Inferior parietal cortex (tissue), 1 donor: ENCODE results near the gene RPP38.
A peak's percentile ranks its signal among the peaks of the same experiment; 100 is the strongest.

Experiments used
- DNase-seq: peaks from one replicate; pipeline ENCODE4 v3.0.0-alpha.2; 2016; ENCODE audit errors: extremely low spot score

Gene RPP38

DNA sequence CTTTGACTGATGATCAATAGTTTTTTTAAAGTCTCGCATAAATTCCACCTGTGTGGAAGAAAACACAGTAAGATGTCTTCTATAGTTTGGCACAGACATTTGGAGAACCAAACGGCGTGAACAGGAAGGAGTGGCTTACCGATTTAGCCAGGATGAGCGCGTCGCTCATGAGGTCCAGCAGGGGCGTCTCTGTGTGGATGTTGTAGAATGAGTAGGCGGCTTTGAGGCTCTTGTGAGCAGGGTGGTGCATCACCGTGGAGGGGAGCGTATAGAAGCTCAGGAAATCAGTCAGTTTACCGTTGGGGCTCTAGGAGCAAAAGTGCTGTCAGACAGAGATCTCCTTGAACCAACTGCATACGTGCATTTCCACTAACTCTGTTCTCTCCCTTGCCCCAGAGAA is 15.5 kb downstream of the RPP38 start:
- no peak for DNase-seq

DNA sequence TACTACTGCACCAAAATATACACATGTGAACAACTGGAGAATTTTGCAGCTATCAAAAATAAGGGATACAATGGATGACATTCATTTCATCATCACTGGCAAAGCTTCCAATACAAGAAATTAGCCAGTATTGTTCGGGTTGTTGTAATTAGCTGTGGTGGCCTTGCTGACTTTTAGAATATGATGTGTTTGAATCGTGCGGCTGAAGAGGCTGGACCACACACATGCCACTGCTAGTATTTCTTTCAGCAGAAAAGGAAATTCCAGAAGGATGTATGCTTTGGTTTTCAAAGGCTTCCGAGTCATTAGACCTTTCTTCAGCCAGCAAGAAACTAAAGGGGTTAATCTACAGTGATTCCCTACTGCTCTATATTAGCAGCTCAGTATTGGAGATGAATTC is 16.6 kb downstream of the RPP38 start:
- no peak for DNase-seq

DNA sequence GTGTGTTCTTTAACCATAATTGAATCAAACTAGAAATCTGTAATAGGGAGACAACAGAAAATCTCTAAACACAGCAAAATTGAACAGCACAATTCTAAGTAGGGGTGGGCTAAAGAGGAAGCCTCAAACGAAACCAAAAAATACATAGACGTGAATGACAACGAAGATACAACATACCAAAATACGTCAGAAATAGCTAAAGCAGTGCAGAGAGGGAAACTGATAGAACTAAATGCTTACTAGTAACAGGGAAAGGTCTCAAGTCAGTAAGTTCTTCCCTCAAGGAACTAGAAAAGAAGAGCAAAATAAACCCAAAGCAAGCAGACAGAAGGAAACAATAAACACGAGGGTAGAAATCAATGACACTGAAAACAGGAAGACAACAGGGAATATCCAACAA is 19.1 kb downstream of the RPP38 start:
- no peak for DNase-seq

DNA sequence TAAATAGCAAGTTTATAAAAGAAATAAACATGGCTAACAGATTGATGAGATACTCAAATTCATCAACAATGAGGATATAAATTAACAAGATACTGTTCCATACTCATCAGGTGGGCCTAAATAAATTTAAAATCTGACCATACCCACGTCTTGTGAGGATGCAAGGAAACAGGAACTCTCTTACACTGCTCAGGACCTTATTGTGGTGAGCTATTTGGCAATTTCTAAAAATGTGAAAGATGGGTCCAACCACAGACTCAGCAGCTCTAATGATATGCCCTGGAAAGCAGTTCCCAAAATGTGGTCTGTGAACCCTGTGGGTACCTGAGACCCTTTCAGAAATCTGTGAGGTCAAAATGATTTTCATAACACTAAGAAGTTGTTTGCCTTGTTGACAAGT is 21.5 kb downstream of the RPP38 start:
- DNase-seq, result no peak

DNA sequence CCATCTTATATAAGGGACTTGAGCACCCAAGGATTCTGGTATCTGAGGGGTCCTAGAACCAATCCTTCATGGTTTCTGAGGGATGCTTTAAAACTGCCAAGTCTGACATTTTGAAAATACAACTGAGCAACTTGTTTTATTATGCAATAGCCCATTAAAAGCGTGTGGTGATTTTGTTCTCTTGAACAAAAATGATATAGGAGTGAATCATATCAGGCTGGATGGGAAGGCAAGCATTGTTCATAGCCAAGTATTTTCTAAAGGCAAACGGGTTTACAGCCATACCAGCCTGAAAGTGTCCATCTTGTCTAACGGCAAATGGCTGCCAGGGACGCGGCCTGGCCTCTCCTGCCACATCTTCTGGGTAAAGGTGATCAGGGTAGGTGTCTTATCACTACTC is 23.4 kb downstream of the RPP38 start:
- no peak for DNase-seq

DNA sequence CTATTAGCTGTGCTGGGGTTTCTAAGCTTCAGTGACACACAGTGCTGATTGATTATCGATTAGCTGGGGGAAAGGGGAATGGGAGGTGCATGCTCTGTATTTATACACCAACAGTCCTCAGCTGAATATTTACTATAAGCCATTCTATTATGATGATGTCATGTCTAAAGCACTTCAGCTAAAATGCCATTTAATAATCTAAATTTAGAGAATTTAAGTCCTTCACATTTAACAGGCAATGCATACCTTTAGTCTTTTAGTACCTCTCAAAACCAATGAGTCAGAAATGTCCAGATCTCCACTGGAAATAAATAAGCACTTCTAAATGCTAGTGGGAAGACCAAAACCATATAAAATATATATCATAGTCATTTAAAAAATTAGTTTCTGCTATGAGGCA is 24.6 kb downstream of the RPP38 start:
- no peak for DNase-seq

DNA sequence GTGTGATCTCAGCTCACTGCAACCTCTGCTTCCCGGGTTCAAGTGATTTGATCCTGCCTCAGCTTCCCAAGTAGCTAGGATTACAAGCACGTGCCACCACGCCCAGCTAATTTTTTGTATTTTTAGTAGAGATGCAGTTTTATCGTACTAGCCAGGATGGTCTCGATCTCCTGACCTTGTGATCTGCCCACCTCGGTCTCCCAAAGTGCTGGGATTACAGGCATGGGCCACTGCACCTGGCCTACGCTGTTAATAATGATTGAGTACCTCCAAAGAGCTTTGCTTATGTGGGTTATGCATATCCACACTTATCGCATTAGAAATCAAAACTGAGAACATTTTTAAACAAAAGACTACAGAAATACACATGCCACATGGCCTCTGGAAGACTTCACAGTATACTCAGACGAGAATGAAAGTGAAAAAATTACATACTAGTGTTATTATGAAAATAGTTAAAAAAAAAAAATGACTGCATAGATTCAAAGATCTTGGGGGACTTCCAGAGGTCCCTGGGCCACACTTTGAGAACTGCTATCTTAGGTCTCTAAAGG is 25.4 kb downstream of the RPP38 start:
- DNase-seq, result no peak

DNA sequence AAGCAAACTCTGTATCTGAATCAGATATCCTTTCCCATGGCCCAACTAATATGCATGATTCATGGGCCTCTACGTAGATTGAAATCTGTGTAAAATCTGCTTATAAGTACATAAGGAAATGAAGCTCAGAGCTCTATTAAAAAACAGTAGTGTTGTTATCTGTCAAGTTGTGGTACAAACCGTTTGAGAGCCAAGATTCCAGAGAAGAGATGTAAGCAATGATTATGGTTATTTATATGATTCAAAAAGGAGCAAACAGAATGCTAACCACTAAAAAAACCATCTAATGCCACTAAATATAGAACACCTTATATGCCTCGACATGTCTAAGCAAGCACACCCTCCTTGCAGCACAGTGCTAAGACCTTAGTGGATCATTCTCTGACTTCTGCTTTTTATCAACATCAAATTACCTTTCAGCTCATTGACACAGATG is 26.6 kb downstream of the RPP38 start:
- DNase-seq, result no peak

DNA sequence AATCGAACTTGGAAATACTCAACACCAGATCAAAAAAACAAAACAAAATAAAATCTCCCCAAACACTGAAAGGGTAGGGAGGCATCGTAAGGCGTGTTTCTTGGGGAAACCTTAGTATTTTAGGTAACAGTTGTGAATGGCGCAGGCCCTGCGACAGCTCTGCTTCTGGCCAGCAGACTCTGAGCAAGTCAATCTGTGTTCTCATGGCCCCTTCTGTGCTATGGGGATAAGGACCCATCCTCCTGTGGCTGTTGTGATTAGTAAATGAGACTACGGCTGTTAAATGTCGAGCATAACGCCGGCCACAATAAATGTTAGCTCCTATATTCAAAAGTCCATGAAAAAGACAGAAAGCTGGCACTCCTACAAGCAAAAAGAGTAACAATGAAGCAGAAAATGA is 27.0 kb downstream of the RPP38 start:
- no peak for DNase-seq

DNA sequence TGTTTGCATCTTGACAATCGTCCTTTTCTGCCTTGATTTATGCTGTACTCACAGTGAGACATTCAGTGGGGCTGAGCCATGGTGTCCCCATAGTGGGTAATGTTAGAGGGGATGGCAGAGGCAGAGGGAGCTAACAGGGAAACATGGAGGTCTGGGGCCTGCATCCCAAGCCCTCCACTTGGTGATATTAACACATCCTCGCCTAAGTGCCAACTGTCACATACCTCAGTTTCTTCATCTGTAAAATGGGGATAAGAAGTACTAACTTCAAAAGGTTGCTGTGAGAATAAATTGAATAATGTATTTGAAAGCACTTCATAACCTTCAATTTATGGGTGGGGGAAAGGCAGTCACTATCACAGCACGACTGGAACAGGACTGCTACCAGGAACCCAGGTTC is 27.8 kb downstream of the RPP38 start:
- no peak for DNase-seq

DNA sequence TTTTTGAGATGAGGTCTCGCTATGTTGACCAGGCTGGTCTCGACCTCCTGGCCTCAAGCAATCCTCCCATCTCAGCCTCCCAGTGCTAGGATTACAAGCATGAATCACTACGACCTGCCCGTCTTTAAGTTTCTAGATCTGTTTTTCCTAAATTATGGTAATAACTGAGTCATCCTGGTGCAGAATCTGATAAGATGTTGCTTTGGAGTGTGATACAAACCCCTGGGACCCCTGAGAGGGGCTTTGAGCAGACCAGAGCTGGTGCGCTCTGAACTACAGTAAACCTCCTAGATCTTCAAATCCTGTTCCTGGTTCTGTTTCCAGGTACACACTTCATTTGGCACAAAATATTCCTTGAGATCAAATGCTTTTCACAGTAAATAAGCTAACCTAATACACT is 34.2 kb downstream of the RPP38 start:
- no peak for DNase-seq

DNA sequence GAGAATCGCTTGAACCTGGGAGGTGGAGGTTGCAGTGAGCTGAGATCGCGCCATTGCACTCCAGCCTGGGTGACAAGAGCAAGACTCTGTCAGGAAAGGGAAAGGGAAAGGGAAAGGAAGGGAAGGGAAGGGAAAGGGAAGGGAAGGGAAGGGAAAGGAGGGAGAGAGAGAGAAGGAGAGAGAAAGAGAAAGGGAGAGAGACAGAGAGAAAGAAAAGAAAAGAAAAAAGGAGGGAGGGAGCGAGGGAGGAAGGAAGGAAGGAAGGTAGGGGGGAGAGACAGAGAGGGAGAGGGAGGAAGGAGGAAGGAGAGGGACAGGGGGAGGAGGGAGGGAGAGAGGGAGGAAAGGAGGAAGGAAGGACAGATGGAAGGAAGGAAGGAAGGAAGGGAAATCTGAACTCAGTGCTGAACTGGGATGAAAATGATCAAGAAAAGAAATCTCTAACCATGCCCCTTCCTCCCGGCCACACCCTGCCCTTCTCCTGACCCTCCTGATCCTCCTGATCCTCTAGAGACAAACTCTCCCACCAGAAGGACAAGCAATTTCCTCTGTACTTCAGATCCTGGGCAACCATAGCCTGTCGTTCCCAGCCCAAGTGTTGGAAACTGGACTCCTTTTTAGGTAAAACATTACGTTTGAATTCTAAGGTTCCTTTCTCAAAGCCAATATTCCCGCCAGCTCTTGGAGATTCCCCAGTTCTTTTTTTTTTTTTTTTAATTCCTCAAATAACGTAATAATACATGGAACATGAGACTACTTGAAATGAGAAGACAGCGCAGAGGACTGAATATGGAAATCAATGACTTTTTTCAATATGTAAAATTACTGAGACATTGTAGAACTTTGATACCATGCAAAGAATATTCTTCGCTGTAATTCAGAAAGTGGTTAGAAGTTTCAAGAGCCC is 39.2 kb downstream of the RPP38 start:
- DNase-seq, result no peak

DNA sequence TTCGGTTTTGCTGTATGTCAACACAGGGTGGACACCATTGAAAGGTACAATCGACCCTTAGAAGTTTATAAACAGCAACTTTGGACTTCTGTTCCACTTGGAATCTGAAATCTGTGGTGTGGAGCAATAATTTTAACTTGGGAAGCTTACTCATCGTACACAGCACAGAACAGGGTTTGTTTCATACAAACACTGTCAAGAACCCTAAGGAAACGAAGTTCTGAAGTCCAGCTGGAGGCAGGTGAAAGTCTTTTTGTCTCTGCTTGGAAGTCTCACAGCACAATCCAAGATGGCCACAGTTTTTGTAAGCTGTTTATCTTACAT is 39.8 kb downstream of the RPP38 start:
- DNase-seq, result no peak

DNA sequence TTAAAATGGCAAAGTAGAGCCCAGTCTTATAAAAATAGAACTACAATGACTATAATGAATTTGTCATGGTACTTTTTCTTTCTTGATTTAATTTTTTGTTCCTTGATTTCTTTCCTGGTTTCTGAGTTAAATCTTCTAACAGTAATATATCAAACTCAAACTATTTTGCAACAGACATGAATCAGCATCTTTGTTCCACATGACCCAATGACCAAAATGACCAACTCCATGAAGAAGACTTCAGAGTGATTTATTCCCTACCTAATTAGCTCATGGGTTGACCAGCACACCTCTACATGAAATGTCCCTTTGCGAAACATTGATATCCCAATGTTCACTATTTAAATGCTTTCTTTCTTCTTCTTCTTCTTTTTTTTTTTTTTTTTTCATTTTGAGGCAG is 40.5 kb downstream of the RPP38 start:
- DNase-seq, result no peak

DNA sequence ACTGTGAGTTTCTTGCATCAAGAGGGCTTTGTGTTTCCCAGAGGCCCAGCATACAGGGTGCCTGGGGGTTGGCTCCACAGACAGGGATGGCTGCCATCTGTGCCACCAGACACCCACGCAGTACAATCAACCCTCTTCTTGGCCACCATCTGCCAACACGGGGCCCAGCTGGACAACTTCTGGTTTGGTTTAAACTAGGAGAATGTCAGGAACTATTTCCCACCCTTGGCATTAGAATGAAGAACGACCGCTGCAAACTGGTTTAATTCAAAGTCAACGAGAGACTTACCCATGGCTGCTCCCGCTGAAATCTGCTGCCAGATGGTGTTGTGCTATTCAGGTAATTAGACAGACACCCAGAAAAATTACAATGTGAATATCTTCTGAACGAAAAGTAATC is 43.5 kb downstream of the RPP38 start:
- DNase-seq, result peak; percentile 17

DNA sequence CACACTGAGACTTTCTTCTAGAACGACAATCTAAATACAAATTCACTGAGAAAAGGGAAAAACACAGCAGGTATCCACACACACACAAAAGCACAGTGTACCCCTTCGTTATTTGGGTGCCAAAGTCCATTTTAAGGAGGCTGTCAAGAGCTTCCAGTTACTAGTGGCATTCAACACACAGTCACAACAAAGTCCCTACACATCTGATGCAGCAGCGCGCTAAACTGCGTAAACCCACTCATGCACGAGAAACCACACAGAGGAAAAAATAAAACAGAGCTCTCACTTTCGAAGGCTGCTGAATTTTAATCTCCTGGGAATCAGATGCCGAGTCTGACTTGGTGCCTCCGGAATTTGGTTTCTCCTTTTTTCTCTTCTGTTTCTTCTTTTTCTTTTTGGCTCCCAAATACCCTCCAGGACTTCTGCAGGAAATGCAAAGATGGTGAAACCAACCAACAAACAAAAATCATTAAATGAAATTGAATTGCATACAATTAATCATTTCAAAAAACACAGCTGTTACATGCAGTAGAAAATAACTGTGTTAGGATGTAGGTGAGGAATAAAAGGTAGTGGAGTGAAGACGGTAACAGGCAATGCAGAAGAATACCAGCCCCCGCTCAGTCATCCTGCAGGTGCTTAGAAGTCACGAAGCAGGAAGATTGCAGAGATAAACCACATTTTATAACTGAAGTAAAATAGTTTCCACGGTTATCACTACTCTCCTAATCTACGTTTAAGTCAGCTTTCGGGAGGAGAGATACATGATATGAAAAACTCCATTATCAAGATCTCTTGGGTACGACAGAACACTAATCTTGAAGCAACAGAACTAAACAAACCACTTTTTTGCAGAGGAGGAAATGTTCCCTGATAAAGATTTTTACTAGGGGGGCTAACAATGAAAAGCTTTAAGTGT is 44.2 kb downstream of the RPP38 start:
- peak; percentile 37 for DNase-seq

DNA sequence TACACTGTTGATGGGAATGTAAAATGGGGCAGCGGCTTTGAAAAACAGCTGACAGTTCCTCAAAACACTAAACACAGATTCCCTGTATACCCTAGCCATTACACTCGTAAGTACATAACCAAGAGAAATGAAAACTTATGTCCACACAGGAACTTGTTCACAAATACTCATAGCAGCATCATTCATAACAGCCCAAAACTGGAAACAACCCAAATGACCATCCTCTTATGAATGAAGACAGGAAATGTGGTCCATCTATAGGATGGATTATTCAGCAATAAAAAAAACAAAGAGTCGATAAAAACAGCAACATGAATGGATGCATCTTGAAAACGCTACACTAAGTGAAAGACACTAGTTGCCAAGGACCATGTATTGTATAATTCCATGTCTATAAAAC is 47.6 kb downstream of the RPP38 start:
- DNase-seq, result no peak

DNA sequence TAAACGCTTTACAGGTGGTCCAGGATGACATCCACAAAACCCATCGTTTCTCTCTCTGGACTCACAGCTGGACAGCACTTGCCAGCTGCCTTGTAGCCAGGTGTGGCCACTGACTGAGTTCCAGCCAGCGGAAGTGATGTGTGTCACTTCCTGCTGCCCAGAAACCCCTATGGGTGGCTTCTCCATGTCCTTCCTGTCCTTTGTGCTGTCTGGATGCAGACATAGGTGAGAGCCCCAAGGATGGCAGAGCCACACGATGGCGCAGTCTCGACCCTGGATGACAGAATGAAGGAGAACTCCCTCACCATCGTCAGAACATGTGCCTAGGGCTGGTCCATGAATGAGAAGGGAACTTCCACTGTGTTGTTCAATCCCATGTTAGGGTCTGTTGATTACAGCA is 49.2 kb downstream of the RPP38 start:
- no peak for DNase-seq

DNA sequence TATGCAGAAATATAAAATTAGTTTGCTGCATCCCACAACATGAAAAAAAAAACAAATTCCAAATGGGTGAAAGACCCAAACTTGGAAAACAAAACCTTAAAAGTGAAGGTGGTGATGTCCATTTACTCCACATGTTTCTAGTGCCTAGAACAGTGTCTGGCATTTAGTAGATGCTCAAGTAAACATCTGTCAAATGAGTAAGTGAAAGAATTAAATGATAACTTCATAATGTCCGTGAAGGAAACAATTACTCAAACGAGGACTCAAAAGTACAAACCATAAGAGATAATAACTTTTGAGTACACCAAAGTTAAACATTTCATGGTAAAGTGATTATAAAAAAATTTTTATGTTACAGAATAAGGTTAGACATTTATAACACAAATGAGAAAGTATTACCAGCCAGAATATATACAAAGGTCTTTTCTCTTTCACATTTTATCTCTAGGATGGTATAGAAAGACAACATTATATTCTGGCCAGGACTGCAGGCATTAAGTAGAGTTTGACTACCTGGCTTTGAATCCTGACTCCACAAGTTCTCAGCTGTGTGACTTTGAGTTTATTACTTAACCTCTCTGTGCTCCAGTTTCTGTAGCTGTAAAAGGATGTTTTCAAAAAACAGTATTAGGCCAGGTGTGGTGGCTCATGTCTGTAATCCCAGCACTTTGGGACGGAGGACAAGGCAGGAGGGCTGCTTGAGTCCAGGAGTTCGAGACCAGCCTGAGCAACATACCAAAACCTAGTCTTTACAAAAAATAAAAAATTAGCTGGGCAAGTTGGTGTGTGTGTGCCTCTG is 50.6 kb downstream of the RPP38 start:
- no peak for DNase-seq

DNA sequence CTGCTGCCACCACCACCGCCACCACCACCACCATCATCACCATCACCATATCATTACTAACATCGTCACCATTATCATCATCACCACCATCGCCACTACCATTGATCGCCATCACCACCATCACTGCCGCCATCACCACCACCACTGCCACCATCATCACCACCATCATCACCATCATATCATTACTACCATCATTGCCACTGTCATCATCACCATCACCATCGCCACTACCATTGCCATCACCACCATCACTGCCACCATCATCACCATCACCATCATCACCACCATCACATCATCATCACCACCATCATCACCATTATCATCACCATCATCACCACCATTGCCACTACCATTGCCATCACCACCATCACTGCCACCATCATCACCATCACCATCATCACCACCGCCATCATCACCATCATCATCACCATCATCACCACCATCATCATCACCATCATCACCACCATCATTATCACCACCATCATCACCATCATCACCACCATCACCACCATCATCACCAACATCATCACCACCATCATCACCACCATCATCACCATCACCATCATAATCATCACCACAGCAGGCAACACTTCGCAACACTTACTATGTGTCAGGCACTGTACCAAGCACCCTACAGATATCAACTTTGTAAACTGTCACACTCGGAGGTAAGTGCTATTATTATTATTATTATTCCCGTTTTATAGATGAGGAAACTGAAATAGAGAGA is 52.1 kb downstream of the RPP38 start:
- DNase-seq, result no peak

DNA sequence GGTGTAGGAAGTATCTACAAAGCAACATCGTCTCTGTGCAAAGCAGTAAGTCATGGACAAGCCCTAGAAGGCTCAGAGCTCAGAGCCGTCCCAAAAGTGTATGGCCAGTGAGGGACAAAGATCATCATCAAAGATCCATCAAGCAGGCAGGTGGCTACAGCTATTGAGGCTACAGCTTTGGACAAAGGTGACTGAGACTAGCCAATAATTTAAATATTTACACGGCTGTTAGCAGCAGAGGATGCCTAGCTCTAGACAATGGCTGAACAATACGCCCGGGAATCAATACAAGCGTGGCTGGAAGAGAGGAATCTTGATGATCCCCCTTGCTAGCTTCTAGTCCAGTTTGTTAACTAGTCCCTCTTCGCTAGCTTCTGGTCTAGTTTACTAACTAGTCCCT is 53.4 kb downstream of the RPP38 start:
- no peak for DNase-seq
